ENCODE measurements around the gene MAML3.

The MAML3 gene

DNA sequence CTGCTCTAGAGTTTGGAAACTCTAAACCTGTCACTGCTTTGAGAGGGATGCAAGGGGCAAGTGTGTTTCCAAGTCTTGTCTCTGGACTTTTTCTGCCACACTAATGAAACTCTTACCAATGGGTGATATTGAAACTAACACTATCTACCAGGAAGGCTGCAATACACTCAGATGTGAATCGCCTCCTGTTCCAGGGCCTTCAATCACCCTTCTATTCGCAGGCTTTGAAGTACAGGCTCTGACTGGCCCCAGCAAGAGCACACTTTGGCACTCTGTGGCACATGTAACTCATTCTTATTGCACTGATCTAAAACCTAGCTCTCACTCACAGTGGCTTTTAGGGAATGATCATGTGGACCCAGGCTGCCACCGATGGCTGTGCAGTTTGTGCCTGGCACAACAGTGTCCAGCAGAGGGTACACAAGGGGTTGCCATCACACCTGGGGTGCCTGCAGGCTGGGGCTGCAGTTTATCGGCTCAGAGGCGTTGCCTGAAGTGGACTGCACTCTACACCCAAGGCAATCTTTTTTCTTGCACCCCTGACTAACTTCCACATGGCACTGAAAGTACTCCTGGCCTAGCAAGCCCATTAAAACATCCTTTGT is 277.5 kb downstream of the MAML3 start:
- DNase-seq (ENCODE audit: insufficient read length, low spot score) (no peak), FAIRE-seq (no peak)
- TF ChIP-seq PAX5 (IDR thresholded peaks at IDR 0.05; ENCODE audit: insufficient read depth, low read length, severe bottlenecking) (no peak), POU2F2 (IDR thresholded peaks at IDR 0.05; ENCODE audit: low read depth, low read length) (no peak), TAF1 (IDR thresholded peaks at IDR 0.05; ENCODE audit: low read depth, low read length) (no peak), POLR2AphosphoS5 (IDR thresholded peaks at IDR 0.05; ENCODE audit: low read depth, low read length) (no peak), SPI1 (IDR thresholded peaks at IDR 0.05; ENCODE audit: low read depth, low read length) (no peak), POLR2A (IDR thresholded peaks at IDR 0.05; ENCODE audit: low read depth, low read length) (no peak)

GRCh38 chr4:139875411-139875825 is 278.6 kb downstream of the MAML3 start:
- FAIRE-seq (no peak), DNase-seq (ENCODE audit: insufficient read length, low spot score) (no peak)
- TF ChIP-seq POLR2A (IDR thresholded peaks at IDR 0.05; ENCODE audit: low read depth, low read length): no peak
- no peak for TF ChIP-seq SPI1 (IDR thresholded peaks at IDR 0.05; ENCODE audit: low read depth, low read length)
- TF ChIP-seq TAF1 (IDR thresholded peaks at IDR 0.05; ENCODE audit: low read depth, low read length): no peak
- no peak for TF ChIP-seq POU2F2 (IDR thresholded peaks at IDR 0.05; ENCODE audit: low read depth, low read length)
- no peak for TF ChIP-seq POLR2AphosphoS5 (IDR thresholded peaks at IDR 0.05; ENCODE audit: low read depth, low read length)
- no peak for TF ChIP-seq PAX5 (IDR thresholded peaks at IDR 0.05; ENCODE audit: insufficient read depth, low read length, severe bottlenecking)

GRCh38 chr4:139873111-139873860 is 280.7 kb downstream of the MAML3 start:
- no peak for FAIRE-seq
- no peak for DNase-seq (ENCODE audit: insufficient read length, low spot score)
- TF ChIP-seq TAF1 (IDR thresholded peaks at IDR 0.05; ENCODE audit: low read depth, low read length): no peak
- no peak for TF ChIP-seq PAX5 (IDR thresholded peaks at IDR 0.05; ENCODE audit: insufficient read depth, low read length, severe bottlenecking)
- no peak for TF ChIP-seq POLR2AphosphoS5 (IDR thresholded peaks at IDR 0.05; ENCODE audit: low read depth, low read length)
- no peak for TF ChIP-seq POLR2A (IDR thresholded peaks at IDR 0.05; ENCODE audit: low read depth, low read length)
- no peak for TF ChIP-seq SPI1 (IDR thresholded peaks at IDR 0.05; ENCODE audit: low read depth, low read length)
- no peak for TF ChIP-seq POU2F2 (IDR thresholded peaks at IDR 0.05; ENCODE audit: low read depth, low read length)

- TF ChIP-seq POU2F2 (IDR thresholded peaks at IDR 0.05; ENCODE audit: low read depth, low read length): no peak
- TF ChIP-seq TAF1 (IDR thresholded peaks at IDR 0.05; ENCODE audit: low read depth, low read length): no peak
- no peak for TF ChIP-seq SPI1 (IDR thresholded peaks at IDR 0.05; ENCODE audit: low read depth, low read length)
- TF ChIP-seq PAX5 (IDR thresholded peaks at IDR 0.05; ENCODE audit: insufficient read depth, low read length, severe bottlenecking): no peak
- no peak for TF ChIP-seq POLR2AphosphoS5 (IDR thresholded peaks at IDR 0.05; ENCODE audit: low read depth, low read length)
- no peak for TF ChIP-seq POLR2A (IDR thresholded peaks at IDR 0.05; ENCODE audit: low read depth, low read length)
- FAIRE-seq: no peak
- no peak for DNase-seq (ENCODE audit: insufficient read length, low spot score)
These were observed 281.7 kb downstream of the MAML3 start for GRCh38 chr4:139872274-139872673.

GRCh38 chr4:139869810-139870209 is 284.2 kb downstream of the MAML3 start:
- no peak for FAIRE-seq
- no peak for DNase-seq (ENCODE audit: insufficient read length, low spot score)
- TF ChIP-seq SPI1 (IDR thresholded peaks at IDR 0.05; ENCODE audit: low read depth, low read length): no peak
- no peak for TF ChIP-seq TAF1 (IDR thresholded peaks at IDR 0.05; ENCODE audit: low read depth, low read length)
- TF ChIP-seq POU2F2 (IDR thresholded peaks at IDR 0.05; ENCODE audit: low read depth, low read length): no peak
- no peak for TF ChIP-seq PAX5 (IDR thresholded peaks at IDR 0.05; ENCODE audit: insufficient read depth, low read length, severe bottlenecking)
- TF ChIP-seq POLR2A (IDR thresholded peaks at IDR 0.05; ENCODE audit: low read depth, low read length): no peak
- TF ChIP-seq POLR2AphosphoS5 (IDR thresholded peaks at IDR 0.05; ENCODE audit: low read depth, low read length): no peak

DNA sequence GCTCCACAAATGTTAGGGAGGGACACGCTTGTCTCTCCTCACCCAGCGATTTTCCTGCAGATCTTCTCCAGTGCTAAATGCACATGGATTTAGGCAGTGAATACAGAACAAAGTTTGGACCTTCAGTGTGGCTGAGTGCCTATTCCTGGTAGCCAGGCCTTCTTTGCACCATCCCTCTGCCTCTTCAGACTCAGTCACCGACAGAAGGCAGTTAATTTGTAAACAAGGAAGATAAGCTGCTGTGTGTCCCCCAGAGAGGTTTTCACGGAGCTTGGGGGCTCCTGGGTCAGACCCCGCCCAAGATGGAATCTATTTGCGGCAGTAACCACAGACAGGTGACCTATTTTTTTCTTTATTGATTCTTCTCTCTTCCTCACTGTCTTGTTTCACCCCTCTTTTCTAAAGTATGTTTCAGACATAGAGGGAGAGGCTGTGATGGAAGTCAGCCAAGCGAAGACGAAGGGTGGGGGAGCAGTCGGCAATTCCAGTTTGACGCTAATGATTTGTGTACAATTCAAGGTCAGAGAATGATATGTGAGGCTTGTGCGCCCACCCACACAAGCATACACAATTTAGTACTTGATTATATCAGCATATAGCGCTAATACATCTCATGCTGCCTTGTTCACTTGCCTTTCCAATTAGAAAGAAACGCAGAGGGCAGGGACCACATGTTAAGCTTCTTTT is 287.6 kb downstream of the MAML3 start:
- no peak for TF ChIP-seq POLR2A (IDR thresholded peaks at IDR 0.05; ENCODE audit: low read depth, low read length)
- no peak for TF ChIP-seq PAX5 (IDR thresholded peaks at IDR 0.05; ENCODE audit: insufficient read depth, low read length, severe bottlenecking)
- no peak for TF ChIP-seq POU2F2 (IDR thresholded peaks at IDR 0.05; ENCODE audit: low read depth, low read length)
- TF ChIP-seq SPI1 (IDR thresholded peaks at IDR 0.05; ENCODE audit: low read depth, low read length): no peak
- TF ChIP-seq POLR2AphosphoS5 (IDR thresholded peaks at IDR 0.05; ENCODE audit: low read depth, low read length): no peak
- TF ChIP-seq TAF1 (IDR thresholded peaks at IDR 0.05; ENCODE audit: low read depth, low read length): no peak
- DNase-seq (ENCODE audit: insufficient read length, low spot score): no peak

GRCh38 chr4:139865537-139865936 is 288.4 kb downstream of the MAML3 start:
- TF ChIP-seq PAX5 (IDR thresholded peaks at IDR 0.05; ENCODE audit: insufficient read depth, low read length, severe bottlenecking): no peak
- TF ChIP-seq POLR2AphosphoS5 (IDR thresholded peaks at IDR 0.05; ENCODE audit: low read depth, low read length): no peak
- no peak for TF ChIP-seq POU2F2 (IDR thresholded peaks at IDR 0.05; ENCODE audit: low read depth, low read length)
- TF ChIP-seq SPI1 (IDR thresholded peaks at IDR 0.05; ENCODE audit: low read depth, low read length): no peak
- DNase-seq (ENCODE audit: insufficient read length, low spot score) (no peak), FAIRE-seq (no peak)

More for the DNA sequence above, 287.6 kb downstream of the MAML3 start:
- no peak for FAIRE-seq

GRCh38 chr4:139863531-139863930 is 290.5 kb downstream of the MAML3 start:
- TF ChIP-seq POU2F2 (IDR thresholded peaks at IDR 0.05; ENCODE audit: low read depth, low read length): no peak
- TF ChIP-seq SPI1 (IDR thresholded peaks at IDR 0.05; ENCODE audit: low read depth, low read length): no peak
- TF ChIP-seq TAF1 (IDR thresholded peaks at IDR 0.05; ENCODE audit: low read depth, low read length): no peak
- TF ChIP-seq POLR2A (IDR thresholded peaks at IDR 0.05; ENCODE audit: low read depth, low read length): no peak
- no peak for TF ChIP-seq POLR2AphosphoS5 (IDR thresholded peaks at IDR 0.05; ENCODE audit: low read depth, low read length)
- no peak for TF ChIP-seq PAX5 (IDR thresholded peaks at IDR 0.05; ENCODE audit: insufficient read depth, low read length, severe bottlenecking)
- DNase-seq (ENCODE audit: insufficient read length, low spot score): no peak
- FAIRE-seq: no peak

DNA sequence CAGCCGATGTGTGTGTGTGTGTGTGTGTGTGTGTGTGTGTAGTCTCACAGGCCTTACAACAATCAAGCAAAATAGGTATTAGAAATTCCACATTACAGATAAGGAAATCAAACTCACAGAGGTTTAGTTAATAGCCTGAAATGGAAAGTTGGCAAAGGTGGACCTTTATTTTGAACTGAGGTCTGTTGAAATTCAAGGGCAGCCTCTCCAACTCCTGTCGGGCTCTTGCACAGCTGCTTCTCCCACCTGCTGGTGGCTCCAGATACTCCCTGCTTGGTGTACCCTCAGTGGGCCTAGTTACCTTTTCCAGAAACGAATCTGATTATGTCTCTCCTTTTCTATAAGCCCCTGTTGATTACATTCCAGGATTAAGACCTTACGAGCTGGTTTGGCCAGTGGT is 292.5 kb downstream of the MAML3 start:
- no peak for FAIRE-seq
- DNase-seq (ENCODE audit: insufficient read length, low spot score): no peak
- TF ChIP-seq POLR2A (IDR thresholded peaks at IDR 0.05; ENCODE audit: low read depth, low read length) (no peak), PAX5 (IDR thresholded peaks at IDR 0.05; ENCODE audit: insufficient read depth, low read length, severe bottlenecking) (no peak)

All from GM12891 (cell line).